HG03558 (cell line): Measurements from ENCODE around the gene GPR35.

ENCODE experiments used
- ATAC-seq: cut with Tn5 transposase; IDR thresholded peaks from one replicate; pipeline ENCODE4 v1.9.1; 2021; ENCODE audit warnings: moderate number of reproducible peaks; ENCODE audit not compliant: unreplicated experiment; ENCODE audit errors: extremely low read depth

GPR35 gene, protein sequence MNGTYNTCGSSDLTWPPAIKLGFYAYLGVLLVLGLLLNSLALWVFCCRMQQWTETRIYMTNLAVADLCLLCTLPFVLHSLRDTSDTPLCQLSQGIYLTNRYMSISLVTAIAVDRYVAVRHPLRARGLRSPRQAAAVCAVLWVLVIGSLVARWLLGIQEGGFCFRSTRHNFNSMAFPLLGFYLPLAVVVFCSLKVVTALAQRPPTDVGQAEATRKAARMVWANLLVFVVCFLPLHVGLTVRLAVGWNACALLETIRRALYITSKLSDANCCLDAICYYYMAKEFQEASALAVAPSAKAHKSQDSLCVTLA

DNA sequence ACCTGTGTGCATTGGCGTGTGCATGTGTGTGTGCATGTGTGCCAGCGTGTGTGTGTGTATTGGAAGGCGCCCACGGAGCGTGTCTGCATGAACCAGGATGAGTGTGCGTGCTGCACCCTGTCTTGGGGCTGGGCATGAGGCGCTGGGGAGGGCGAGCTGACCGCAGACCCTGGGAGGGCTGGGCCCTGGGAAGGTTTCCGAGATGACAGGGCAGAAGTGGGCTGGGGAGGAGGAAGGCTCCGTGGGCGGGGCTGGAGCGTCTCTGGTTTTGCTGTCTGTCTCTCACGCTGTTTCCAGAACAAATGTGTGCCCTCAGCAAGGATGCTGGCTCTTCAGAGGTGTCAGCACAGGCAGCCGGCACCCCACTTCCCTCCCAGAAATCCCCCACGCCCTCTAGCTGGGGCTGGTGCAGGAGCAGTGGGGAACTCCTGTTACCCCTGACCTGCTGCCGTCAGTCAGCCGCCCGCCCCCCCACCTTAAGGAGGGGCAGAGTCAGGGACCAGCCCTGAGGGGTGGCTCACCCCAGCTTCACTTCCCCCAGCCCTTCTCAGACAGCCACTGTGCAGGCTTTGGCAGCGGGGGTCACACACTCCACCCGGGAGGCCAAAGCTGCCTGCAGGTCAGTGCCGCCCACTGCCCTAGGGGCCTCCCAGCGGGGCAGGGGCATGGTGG, at the start of gene GPR35:
GPR35 (plus strand) TSS at position 531 of the 672 bp plus-strand sequence. CDS start 4,473 bp downstream, outside the sequence.
- no peak for ATAC-seq

DNA sequence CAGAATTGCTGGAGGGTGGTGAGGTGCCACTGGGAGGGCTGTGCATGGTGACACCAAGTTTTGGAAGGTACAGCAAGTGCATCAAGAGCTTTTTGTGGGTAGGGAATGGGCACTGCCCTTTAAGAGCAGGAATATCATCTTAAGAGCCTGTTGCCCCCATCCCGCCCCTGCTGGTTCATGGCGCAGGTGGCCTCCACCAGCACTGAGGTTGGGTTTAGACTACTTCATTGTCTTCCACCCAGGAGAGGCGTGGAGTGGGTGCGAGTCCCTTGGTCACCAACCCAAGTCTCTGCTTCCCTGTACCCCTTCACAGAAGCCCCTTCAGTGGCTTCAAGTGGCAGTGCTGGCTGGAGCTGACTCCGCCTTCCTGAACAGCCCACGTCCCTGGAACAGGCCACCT, 49.2 kb upstream of the GPR35 start:
- no peak for ATAC-seq

- ATAC-seq, result no peak
These were observed 48.7 kb upstream of the GPR35 start for GRCh38 chr2:240576436-240577205.

- ATAC-seq, result no peak
These were observed 47.8 kb upstream of the GPR35 start for GRCh38 chr2:240577281-240578109.

GRCh38 chr2:240578110-240578450, 47.2 kb upstream of the GPR35 start:
- ATAC-seq, result no peak

GRCh38 chr2:240578488-240578887, 46.8 kb upstream of the GPR35 start:
- no peak for ATAC-seq

GRCh38 chr2:240579071-240579762, 46.1 kb upstream of the GPR35 start:
- no peak for ATAC-seq

- no peak for ATAC-seq
These were observed 45.3 kb upstream of the GPR35 start for GRCh38 chr2:240579771-240580614.

GRCh38 chr2:240581811-240582210, 43.5 kb upstream of the GPR35 start:
- no peak for ATAC-seq

DNA sequence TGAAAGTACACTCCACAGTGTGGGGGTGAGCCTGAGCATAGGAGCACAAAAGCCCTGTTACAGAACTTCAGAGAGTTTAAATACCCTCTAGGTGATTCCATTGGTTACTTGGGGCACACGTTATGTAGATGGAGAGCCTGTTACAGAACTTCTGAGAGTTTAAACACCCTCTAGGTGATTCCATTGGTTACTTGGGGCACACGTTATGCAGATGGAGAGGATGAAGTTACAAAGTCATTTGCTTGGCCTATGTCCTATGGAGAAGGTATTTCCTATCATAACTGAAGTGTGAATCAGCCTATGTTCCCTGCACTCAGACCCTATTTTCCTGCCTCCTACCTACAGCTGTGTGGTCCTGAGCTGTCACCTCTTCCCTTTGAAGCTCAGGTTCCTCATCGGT, 42.5 kb upstream of the GPR35 start:
- ATAC-seq, result no peak

GRCh38 chr2:240583774-240584173, 41.5 kb upstream of the GPR35 start:
- ATAC-seq, result no peak

DNA sequence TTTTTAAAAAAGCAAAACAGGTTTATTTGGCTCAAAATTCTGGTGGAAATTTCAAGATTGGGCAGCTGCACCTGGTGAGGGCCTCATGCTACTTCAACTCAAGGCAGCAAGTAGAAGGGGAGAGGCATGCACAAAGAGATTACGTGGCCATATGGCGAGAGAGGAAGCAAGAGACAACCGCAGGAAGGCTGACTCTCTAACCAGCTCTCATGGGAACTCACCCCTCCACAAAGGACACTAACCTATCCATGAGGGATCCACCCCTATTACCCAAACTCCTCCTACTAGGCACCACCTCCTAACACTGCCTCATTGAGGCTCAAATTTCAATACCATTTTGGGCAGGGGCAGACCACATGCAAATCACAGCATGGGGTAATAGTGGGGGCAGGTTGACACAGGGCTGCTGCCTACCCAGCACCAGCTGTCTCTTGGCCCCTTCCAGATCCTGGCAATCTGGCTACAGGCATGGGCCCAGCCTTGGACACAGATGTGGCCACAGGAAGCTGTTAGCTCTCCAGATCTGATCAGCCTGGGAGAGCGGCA, 40.7 kb upstream of the GPR35 start:
- peak; percentile 35 for ATAC-seq

GRCh38 chr2:240585101-240585500, 40.2 kb upstream of the GPR35 start:
- peak; percentile 17 for ATAC-seq

- ATAC-seq, result no peak
These were observed 39.5 kb upstream of the GPR35 start for GRCh38 chr2:240585681-240586197.

DNA sequence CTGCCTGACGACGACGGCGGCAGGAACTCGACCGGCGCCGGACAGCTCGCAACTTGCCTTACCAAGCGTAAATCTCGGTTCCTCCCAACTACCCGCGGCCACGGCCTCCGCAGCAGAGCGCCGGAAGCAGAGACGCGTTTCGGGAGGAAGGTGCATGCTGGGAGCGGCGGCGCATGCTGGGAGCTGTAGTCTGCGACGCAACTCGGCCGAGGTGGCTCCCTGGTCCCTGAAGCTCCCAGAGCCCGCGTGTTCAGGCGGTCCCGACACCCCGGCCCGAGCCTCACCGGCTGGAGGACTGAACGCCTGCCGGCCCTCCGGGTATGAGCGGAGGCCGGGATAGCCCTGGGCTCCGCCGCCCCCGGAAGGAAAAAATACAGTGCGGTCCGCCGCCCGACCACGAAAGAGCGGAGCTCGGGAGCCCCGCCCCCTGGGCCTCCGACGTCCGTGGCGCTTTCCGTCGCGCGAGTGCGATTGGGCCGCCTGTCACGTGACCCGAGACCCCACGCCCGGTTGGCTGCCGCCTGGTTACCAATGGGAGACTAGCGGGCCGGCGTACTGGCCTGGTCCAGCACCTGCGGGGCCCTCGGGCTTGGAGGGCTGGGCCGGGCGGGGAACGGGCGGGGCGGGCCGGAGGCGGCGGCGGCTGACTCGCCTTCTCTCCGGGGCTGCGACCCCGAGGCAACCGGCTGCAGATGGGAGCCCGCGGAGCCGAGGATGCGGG, 38.9 kb upstream of the GPR35 start, which contains the start of gene CAPN10:
CAPN10 (plus strand) TSS at position 537 of the 721 bp plus-strand sequence; CDS start at position 715, 178 bp downstream.
- ATAC-seq, result peak; percentile 29

DNA sequence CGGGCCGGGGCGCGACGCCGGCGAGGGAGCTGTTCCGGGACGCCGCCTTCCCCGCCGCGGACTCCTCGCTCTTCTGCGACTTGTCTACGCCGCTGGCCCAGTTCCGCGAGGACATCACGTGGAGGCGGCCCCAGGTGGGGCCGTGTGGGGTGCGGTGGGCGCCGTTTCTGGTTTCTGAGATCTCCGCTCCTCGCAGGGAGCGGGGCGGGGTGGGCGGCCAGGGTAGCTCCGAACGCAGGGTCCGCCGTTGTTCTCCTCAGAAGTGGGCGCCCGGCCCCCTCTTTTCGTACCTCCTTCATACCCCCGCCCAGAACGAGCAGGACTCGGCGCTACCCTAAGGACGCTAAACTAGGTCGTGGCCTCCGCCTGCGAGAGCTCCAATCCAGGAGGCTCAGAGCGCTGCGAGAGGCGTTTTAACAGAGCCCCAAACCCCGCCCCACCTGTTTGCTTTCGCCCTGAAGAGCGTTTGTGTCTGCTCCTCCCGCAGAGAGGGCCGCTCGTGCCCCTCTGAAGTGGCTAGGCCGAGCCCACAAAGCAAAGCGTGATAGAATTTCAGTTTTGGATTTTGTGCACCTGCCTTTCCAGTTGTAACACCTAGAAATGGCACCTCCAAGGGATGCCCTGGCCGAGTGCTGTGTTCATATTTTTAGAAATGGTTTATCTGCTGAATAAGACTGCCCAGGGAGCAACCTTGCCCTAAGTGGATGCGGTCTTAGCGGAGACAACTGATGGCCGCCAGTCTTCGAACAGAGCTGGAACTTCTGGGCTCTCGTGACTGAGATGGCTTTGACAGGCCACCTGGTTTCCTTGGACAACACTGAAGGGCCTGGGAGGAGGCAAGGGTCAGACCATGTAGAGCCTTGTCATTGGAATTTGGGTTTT, 38.1 kb upstream of the GPR35 start:
- no peak for ATAC-seq
